ENCODE results near the gene SSBP3.

SSBP3 gene

DNA sequence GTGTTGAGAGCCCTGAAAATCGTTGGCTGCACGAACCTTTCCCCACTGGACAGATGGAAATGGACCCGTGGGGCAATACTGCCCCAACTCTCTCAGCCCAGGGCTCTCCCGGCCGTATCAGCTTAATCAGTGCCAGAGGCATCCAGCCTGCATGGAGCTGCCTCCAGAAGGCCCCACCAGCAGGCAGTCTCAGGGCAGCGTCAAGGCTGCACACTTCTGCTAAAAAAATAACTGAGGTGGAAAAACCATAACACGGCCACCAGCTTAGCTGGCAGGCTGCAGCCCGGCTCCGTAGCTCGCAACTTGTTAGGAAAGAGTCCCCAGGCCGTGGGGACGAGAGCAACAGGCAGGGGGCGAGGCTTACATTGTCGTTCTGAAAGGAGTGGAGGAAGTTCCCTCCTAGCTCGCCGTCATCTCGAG, 178.3 kb downstream of the SSBP3 start:
- TF ChIP-seq, protein P1, sequence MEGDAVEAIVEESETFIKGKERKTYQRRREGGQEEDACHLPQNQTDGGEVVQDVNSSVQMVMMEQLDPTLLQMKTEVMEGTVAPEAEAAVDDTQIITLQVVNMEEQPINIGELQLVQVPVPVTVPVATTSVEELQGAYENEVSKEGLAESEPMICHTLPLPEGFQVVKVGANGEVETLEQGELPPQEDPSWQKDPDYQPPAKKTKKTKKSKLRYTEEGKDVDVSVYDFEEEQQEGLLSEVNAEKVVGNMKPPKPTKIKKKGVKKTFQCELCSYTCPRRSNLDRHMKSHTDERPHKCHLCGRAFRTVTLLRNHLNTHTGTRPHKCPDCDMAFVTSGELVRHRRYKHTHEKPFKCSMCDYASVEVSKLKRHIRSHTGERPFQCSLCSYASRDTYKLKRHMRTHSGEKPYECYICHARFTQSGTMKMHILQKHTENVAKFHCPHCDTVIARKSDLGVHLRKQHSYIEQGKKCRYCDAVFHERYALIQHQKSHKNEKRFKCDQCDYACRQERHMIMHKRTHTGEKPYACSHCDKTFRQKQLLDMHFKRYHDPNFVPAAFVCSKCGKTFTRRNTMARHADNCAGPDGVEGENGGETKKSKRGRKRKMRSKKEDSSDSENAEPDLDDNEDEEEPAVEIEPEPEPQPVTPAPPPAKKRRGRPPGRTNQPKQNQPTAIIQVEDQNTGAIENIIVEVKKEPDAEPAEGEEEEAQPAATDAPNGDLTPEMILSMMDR (IDR thresholded peaks at IDR 0.05; ENCODE audit: control insufficient read depth, insufficient read depth, low read depth, low read length, missing control alignments) = no peak
- DNase-seq (ENCODE audit: low read depth) = no peak
- no peak overlapping the region for H3K4me3 ChIP-seq (ENCODE audit: control insufficient read depth, low read depth, low read length)

- no peak overlapping the region for H3K4me3 ChIP-seq (ENCODE audit: control insufficient read depth, low read depth, low read length)
- DNase-seq (ENCODE audit: low read depth) = no peak
Measured at GRCh38 chr1:54227091-54227602, 179.0 kb downstream of the SSBP3 start.

DNA sequence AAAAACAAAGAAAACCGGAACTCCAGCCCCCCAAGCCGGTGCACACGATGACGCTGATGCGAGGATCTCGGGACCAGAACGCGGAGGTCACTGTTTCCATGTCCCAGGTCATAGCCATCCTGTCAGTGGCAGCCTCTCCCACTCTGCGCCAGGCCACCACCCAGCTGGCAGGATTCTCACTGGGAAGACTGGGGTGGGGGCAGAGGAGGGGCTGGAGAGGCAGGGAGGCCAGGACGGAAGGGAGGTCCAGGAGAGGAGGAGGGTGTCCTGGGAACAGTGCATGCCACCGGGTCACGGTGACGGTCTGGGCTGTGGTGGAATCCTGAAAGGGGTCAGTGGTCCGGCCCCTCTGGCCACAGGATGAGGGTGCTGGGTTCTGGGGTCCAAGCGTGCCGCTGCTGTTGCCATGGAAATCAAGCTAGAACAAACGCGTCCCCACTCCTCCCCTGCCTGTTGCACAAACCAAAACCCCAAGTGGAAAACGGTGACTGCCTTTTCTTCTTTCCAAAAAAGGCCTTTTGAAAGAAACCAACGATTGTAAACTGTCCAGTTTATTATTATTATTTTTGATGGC, 180.1 kb downstream of the SSBP3 start:
- no peak for DNase-seq (ENCODE audit: low read depth)
- no peak overlapping the region for H3K4me3 ChIP-seq (ENCODE audit: control insufficient read depth, low read depth, low read length)

More at GRCh38 chr1:54227091-54227602, 179.0 kb downstream of the SSBP3 start:
- TF ChIP-seq, protein P1 (IDR thresholded peaks at IDR 0.05; ENCODE audit: control insufficient read depth, insufficient read depth, low read depth, low read length, missing control alignments) = no peak

DNA sequence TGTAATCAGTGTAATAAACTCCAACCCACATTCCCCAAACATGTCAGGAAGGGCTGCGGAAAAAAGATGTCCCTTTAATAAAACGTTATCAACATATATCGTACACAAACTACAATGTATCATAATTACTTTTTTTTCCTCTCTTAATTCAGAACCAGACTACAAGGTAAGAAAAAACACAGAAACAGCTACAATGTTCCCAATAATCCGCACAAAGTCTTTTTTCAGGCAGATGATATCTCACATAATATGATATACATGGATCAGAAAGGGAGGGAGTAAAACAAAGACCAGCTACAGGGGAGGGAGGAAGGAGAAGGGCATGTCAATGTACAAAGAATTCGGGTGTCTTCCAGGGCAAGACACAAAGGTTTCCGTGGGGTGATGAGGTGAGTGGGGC, 180.8 kb downstream of the SSBP3 start:
- no peak for DNase-seq (ENCODE audit: low read depth)
- TF ChIP-seq, protein P1 (IDR thresholded peaks at IDR 0.05; ENCODE audit: control insufficient read depth, insufficient read depth, low read depth, low read length, missing control alignments) = no peak
- H3K4me3 ChIP-seq (ENCODE audit: control insufficient read depth, low read depth, low read length) = no peak overlapping the region

More for the DNA sequence above, 180.1 kb downstream of the SSBP3 start:
- TF ChIP-seq, protein P1 (IDR thresholded peaks at IDR 0.05; ENCODE audit: control insufficient read depth, insufficient read depth, low read depth, low read length, missing control alignments) = no peak

- no peak overlapping the region for H3K4me3 ChIP-seq (ENCODE audit: control insufficient read depth, low read depth, low read length)
- DNase-seq (ENCODE audit: low read depth) = no peak
- TF ChIP-seq, protein P1 (IDR thresholded peaks at IDR 0.05; ENCODE audit: control insufficient read depth, insufficient read depth, low read depth, low read length, missing control alignments) = no peak
Measured at GRCh38 chr1:54224233-54224632, 182.0 kb downstream of the SSBP3 start.

- H3K4me3 ChIP-seq (ENCODE audit: control insufficient read depth, low read depth, low read length) = no peak overlapping the region
- no peak for DNase-seq (ENCODE audit: low read depth)
- TF ChIP-seq, protein P1 (IDR thresholded peaks at IDR 0.05; ENCODE audit: control insufficient read depth, insufficient read depth, low read depth, low read length, missing control alignments) = no peak
Measured at GRCh38 chr1:54223441-54224202, 182.6 kb downstream of the SSBP3 start.
